Pancreas (tissue), 10 donors: ENCODE data around the gene CASS4. TPM values are rescaled to one million over a fixed set of nuclear protein-coding genes. Genes with fewer than 3 reads are reported as not detected.

ENCODE experiments used
- ATAC-seq, 4 donors: fragments of 200-7000 bp; cut with Tn5 transposase; one replicate each; pipeline versions ENCODE4 v1.8.0 to v1.9.1; 2020; ENCODE audit warnings: mild to moderate bottlenecking in 4 of 4, moderate library complexity in 4 of 4
- DNase-seq, 6 donors: peaks; one replicate each; pipeline ENCODE4 v3.0.0-alpha.2; 2020
- FAIRE-seq: peaks from 2 replicates; lab custom pipeline; 2012; peaks lifted over from hg19 to GRCh38; lab: Jason Lieb, UNC
- H3K27ac ChIP-seq, 4 donors: fragments of 200-600 bp; sonication (generic); 1 replicate in 3 of 4; 2 replicates in 1 of 4; pipeline versions ENCODE4 v1.5.0 to v1.8.0; 2020
- H3K27me3 ChIP-seq, 4 donors: fragments of 200-600 bp; one replicate each; pipeline ENCODE4 v1.8.0; 2021
- H3K36me3 ChIP-seq, 3 donors: fragments of 200-600 bp; sonication (generic) in 1 of 3; one replicate each; pipeline versions ENCODE4 v1.5.0 to v1.8.0; 2020 to 2021
- H3K4me1 ChIP-seq, 3 donors: fragments of 200-600 bp; one replicate each; pipeline ENCODE4 v1.8.0; 2021
- H3K4me3 ChIP-seq, 4 donors: fragments of 200-600 bp; sonication (generic) in 2 of 4; one replicate each; pipeline versions ENCODE4 v1.5.0 to v1.8.0; 2020 to 2021
- H3K9me3 ChIP-seq, 4 donors: fragments of 200-600 bp; one replicate each; pipeline ENCODE4 v1.8.0; 2021
- CTCF ChIP-seq, 4 donors: fragments of 200-600 bp; sonication (generic) in 3 of 4; IDR thresholded peaks; one replicate each; pipeline versions ENCODE4 v1.5.0 to v1.8.0; 2021; ENCODE audit warnings: antibody characterized with exemption in 4 of 4
- whole genome bisulfite sequencing, 2 donors: extraction: QIAGEN DNeasy Blood & Tissue Kit; methylation state at CpG; one replicate each; pipeline ENCODE4 v1.1.7; 2013; 5-methylcytosine and 5-hydroxymethylcytosine counted together
- intact Hi-C, 3 donors: fragments of 100-400 bp; cut with DNase I; formaldehyde crosslinking; loops; one replicate each; pipeline versions ENCODE4 v1.11.1 to v1.14.2; 2022
- polyA plus RNA-seq, 2 donors: library from polyadenylated mRNA; stranded (reverse); fragments of 200-250 nt; gene quantifications; one replicate each; pipeline ENCODE4 v1.2.3, GENCODE V29; 2013
- total RNA-seq, 6 donors: library from RNA; stranded (reverse); fragmentation: NEBNext Ultra II Directional in 4 of 6; extraction: Animal tissue kit (Norgen Biotek cat#: 25700) in 4 of 6; gene quantifications; one replicate each; pipeline versions ENCODE4 v1.2.1 to v1.2.4, GENCODE V29; 2021 to 2023
- donor health status: healthy with polysubstance abuse.
- donor health status: DM: no; HTN: no; CAD: no; lungs with moderate emphysema.
- donor health status: DM: no; HTN: no; CAD: no.
- donor health status: control.
- donor health status: control.
- donor health status: Bipolar disorder and iron deficiency.
- donor health status: DM: yes; HTN: yes; CAD: no.
- donor health status: DM: no; HTN: no; CAD: no.
- donor health status: DM: no; HTN: no; CAD: no.
- donor health status: DM: yes; HTN: yes; CAD: no.

CASS4 gene
- total and polyA plus RNA-seq, 8 donors = 0.04 to 1.6 (median 0.22) TPM

DNA sequence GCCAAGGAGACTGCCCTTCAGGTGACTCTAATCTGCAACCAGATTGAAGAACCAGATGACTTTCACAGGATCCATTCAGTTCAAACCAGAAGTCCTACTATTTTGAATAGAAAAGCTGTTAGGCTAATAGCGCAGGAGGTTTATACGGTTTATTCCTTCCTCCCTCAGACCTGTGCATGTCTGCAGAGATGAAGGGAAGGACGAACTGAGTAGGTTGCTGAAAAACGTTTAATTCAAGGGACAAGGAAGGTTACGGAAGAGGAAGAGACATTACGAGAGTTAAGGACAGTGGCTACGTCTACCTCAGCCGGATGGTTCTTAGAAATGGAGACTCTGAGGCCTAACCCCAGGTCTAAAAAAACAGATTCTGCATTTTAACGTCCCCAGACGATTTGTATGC is 21.0 kb upstream of the CASS4 start:
- FAIRE-seq = no peak
- DNase-seq = no peak
- 35 to 39% methylated on average over 10 of the region's 10 CpGs for WGBS, 2 donors

DNA sequence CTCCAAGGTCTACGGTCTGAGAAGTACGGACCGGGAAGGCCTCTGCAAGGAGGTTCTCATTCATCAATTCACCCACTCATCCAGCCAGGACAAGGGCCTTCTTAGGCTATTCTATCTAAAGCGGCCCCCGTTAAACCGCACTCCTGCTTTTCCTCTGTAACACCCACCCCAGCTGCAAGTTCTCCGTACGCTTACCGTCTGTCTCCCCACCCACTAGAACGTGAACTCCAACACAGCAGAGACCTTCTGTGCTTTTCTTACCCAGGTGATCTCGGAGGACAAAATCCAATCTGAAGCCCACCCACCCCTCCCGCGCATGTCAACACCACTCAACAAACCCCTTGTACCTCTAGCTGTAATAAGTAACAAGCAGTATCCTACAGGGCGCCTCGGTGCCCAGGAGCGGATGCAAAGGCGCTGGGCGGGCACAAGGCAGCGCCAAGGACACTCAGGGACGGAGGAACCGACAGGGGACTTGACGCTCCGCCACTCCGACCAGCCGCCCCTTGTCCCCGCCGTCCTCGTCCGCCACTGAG is 20.4 kb upstream of the CASS4 start:
- 1% methylated on average over 29 of the region's 29 CpGs for WGBS, 2 donors
- ATAC-seq = peak; percentile 22 to 45 (median 44)
- H3K27me3 ChIP-seq = no peaks in the 10 kb centered on the region
- no peaks in the 10 kb centered on the region for H3K9me3 ChIP-seq
- no peak for FAIRE-seq
- H3K4me1 ChIP-seq = peaks cover 12 to 18% (median 16%) of the 10 kb centered on the region in 3 donors
- H3K4me3 ChIP-seq = peak overlapping the region; percentile 37 to 77 (median 59)
- DNase-seq = peak in 1 of 6 donors; percentile 17
- H3K36me3 ChIP-seq = peaks cover 0 to 14% (median 13%) of the 10 kb centered on the region in 3 donors
- peak overlapping the region; percentile 47 to 90 (median 74) for H3K27ac ChIP-seq
- TF ChIP-seq CTCF (IDR thresholded peaks at IDR 0.05) = no peak
- intact Hi-C loops = no loop called here

More for the DNA sequence above, 21.0 kb upstream of the CASS4 start:
- ATAC-seq = no peak
- Histone ChIP-seq H3K4me3 (peak overlapping the region in 2 of 4 donors; percentile 54 to 77), H3K4me1 (peaks cover 12 to 18% (median 16%) of the 10 kb centered on the region in 3 donors), H3K27ac (no peak overlapping the region), H3K27me3 (no peaks in the 10 kb centered on the region), H3K9me3 (no peaks in the 10 kb centered on the region), H3K36me3 (peaks cover 0 to 7% (median 6%) of the 10 kb centered on the region in 3 donors)
- TF ChIP-seq CTCF (IDR thresholded peaks at IDR 0.05) = no peak
- intact Hi-C loops = no loop called here

GRCh38 chr20:56392132-56392880 is 19.8 kb upstream of the CASS4 start, which contains the start of the genes AURKA and CSTF1:
AURKA (minus strand) TSS chr20:56392215; CDS start chr20:56388197, 4,018 bp downstream.
CSTF1 (plus strand) TSS chr20:56392645; CDS start chr20:56395553, 2,908 bp downstream.
- Histone ChIP-seq H3K27me3 (no peaks in the 10 kb centered on the region), H3K27ac (peak within 1 kb of the TSS; percentile 66 to 90 (median 82)), H3K9me3 (no peaks in the 10 kb centered on the region), H3K36me3 (peaks cover 0 to 20% (median 19%) of the 10 kb centered on the region in 3 donors), H3K4me3 (peak within 1 kb of the TSS; percentile 54 to 77 (median 70)), H3K4me1 (peaks cover 12 to 18% (median 16%) of the 10 kb centered on the region in 3 donors)
- TF ChIP-seq CTCF (IDR thresholded peaks at IDR 0.05) = no peak
- FAIRE-seq (peak; percentile 78), DNase-seq (peak; percentile 99 to 100 (median 100)), ATAC-seq (peak; percentile 95 to 98 (median 96))
- 0% methylated on average over 53 of the region's 53 CpGs for WGBS, 2 donors
- intact Hi-C loops = no loop called here

GRCh38 chr20:56392881-56393482 is 19.1 kb upstream of the CASS4 start:
- H3K4me3 ChIP-seq = peak overlapping the region; percentile 54 to 77 (median 70)
- intact Hi-C loops = no loop called here
- DNase-seq (no peak), FAIRE-seq (no peak), ATAC-seq (peak in 2 of 4 donors; percentile 7)
- H3K4me1 ChIP-seq = peaks cover 12 to 18% (median 16%) of the 10 kb centered on the region in 3 donors
- H3K27me3 ChIP-seq = no peaks in the 10 kb centered on the region
- H3K36me3 ChIP-seq = peaks cover 0 to 27% (median 26%) of the 10 kb centered on the region in 3 donors
- H3K9me3 ChIP-seq = no peaks in the 10 kb centered on the region
- WGBS, 2 donors = 0 to 1% methylated on average over 18 of the region's 18 CpGs
- H3K27ac ChIP-seq = peak overlapping the region; percentile 66 to 90 (median 82)
- TF ChIP-seq CTCF (IDR thresholded peaks at IDR 0.05) = no peak
